HG03575 (cell line): ENCODE measurements around the gene PSMD6.

Source experiments
- ATAC-seq: cut with Tn5 transposase; IDR thresholded peaks from one replicate; pipeline ENCODE4 v1.9.1; 2021; ENCODE audit not compliant: unreplicated experiment, insufficient number of reproducible peaks, low FRiP score; ENCODE audit errors: extremely low read depth

The PSMD6 gene

DNA sequence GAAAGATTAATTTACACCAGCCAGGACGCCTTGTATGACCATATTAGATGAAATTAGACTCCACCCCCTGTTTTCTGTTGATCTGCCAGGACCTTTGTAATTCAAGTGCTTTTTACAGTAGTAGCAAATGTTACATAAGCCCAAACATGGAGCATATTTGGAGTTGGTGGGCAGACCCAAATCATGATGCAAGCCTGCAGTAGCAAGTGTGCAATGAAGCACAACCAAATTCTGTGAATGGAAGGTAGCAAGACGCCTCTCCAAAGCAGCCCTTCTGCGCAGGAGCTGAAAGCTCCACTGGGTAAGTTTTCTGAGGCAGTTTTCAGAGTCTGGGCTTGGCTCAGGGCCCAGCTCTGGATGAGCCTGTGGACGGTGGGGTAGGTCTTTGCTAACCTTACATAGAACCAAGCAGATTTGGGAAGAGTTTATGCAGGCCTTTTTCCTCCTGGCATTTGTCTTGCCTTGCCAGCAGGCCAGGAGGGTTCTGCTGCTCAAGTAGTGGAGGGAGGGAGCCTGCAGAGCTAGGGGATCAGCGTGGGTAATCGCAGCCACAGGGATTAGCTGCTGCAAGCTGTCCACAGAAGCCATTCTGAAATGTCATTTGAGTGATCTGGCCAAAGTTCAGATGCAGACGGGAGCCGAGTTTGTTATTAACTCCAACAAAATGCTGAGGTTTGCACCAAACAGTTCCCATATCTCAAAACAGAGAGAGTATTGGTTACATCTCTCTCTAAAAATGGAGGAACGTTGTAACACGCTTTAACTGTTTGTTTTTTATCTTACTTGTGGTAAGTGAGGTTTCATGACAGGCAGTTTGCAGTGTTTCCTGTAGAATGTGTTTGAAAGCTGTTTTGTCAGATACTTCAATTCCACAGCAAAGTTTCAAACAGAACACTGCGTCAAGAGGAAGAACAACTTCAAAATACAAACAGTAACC is 55.4 kb downstream of the PSMD6 start:
- ATAC-seq, result peak; percentile 30

DNA sequence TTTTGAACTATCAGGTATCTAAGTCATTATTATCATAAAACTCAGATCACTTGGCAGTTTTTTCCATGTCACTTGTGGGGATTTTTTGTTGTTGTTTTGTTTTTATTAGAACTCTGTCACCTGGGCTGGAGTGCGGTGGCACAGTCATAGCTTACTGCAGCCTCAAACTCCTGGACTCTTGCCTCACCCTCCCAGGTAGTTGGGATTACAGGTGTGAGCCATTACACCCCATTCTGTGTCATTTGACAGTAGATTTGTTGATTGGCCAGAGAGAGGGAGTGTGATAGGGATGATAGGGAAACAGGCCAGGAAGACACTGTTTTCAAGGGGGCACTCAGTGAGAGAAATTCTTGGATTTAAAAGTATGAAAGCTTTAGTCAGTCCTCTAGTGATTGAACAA is 56.4 kb downstream of the PSMD6 start:
- no peak for ATAC-seq

GRCh38 chr3:63966007-63966406 is 57.3 kb downstream of the PSMD6 start:
- no peak for ATAC-seq

DNA sequence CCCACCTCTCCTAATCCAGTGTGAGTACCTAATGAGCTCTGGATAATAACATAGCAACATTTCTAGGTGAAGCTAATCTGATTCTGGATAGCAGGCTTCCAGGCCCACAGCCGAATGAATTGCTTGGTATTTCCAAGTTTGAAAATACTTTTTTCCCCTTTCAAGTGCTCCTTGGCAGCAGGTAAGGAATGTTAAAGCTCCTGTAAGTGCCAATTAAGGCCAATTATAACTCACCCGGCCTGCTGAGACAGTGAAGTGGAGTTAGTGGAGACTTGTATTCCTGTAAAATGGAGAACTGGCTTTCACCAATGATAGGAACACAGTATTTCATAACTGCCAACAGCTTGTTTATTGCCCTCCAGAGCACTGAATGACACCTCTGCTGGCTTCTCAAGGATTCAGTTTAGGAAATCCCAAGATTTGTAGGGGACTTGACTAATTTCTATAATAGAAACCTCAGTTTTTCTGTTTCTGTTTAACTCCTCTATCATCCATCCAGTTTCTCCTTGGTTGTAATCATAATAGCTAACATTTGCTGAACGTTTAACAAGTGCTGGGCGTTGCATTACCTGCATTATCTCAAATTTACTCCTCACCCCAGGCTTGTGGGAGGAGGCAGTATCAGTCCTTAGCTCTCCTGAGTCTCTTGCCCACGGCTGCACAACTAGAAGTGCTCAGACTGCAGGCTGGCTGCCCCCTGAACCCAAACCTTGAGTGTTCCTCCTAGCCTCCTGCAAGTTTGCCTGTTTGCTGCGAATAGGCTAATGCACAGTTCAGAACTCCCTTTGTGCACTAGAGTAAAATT is 58.4 kb downstream of the PSMD6 start:
- no peak for ATAC-seq

GRCh38 chr3:63963496-63963895 is 59.8 kb downstream of the PSMD6 start:
- ATAC-seq, result no peak

- peak; percentile 84 for ATAC-seq
Observed at GRCh38 chr3:63961891-63962290, 61.4 kb downstream of the PSMD6 start.
